OCI-LY7 (cell line): ENCODE data around the gene ESYT2. TPM values are rescaled to one million over a fixed set of nuclear protein-coding genes. Genes with fewer than 3 reads are reported as not detected.

Source experiments
- BruUV-seq: library from RNA; stranded (reverse); fragments of 400-500 nt; replicated peaks from 2 replicates; lab custom pipeline; 2021; lab: Mats Ljungman, UMichigan
- CTCF ChIA-PET: fragments of 300-600 bp; sonication (Branson Sonifier 250); formaldehyde crosslinking; loops from one replicate; lab custom pipeline; 2022; ENCODE audit warnings: antibody characterized with exemption; ENCODE audit not compliant: unreplicated experiment; lab: Charles Lee
- POLR2A ChIA-PET: fragments of 300-600 bp; sonication (Branson Sonifier 250); formaldehyde crosslinking; loops from one replicate; lab custom pipeline; 2022; ENCODE audit warnings: antibody characterized with exemption; lab: Charles Lee
- DNase-seq: peaks from one replicate; pipeline ENCODE4 v3.0.0-alpha.2; 2015; ENCODE audit warnings: low spot score
- H2AFZ ChIP-seq: fragments of 200-600 bp; sonication (generic), shearing (Covaris generic); 2 replicates; pipeline ENCODE4 v1.6.1; 2014; ENCODE audit warnings: mild to moderate bottlenecking, antibody characterized with exemption, low read length, moderate library complexity
- H3K27ac ChIP-seq: fragments of 200-600 bp; sonication (generic); 2 replicates; pipeline ENCODE4 v1.5.1; 2014; ENCODE audit warnings: mixed run types, low read depth, mild to moderate bottlenecking, moderate library complexity, low read length, inconsistent platforms; ENCODE audit not compliant: poor library complexity, severe bottlenecking
- H3K36me3 ChIP-seq: fragments of 200-600 bp; sonication (generic); 2 replicates; pipeline ENCODE4 v1.6.1; 2014; ENCODE audit warnings: mild to moderate bottlenecking, antibody characterized with exemption, low read length, moderate library complexity, mixed read lengths; ENCODE audit not compliant: insufficient read depth
- H3K4me1 ChIP-seq: fragments of 200-600 bp; sonication (generic); 2 replicates; pipeline ENCODE4 v1.5.1; 2014; ENCODE audit warnings: mild to moderate bottlenecking, low read length; ENCODE audit not compliant: insufficient read depth, poor library complexity, severe bottlenecking
- H3K4me2 ChIP-seq: fragments of 200-600 bp; sonication (generic); 2 replicates; pipeline ENCODE4 v1.6.1; 2014; ENCODE audit warnings: mild to moderate bottlenecking, low read length
- H3K4me3 ChIP-seq: fragments of 200-600 bp; sonication (generic); 2 replicates; pipeline ENCODE4 v1.5.1; 2014; ENCODE audit warnings: mild to moderate bottlenecking, low read depth, low read length; ENCODE audit not compliant: poor library complexity, severe bottlenecking
- H3K79me2 ChIP-seq: fragments of 200-600 bp; sonication (generic); 2 replicates; pipeline ENCODE4 v1.6.1; 2016; ENCODE audit warnings: low read depth, mild to moderate bottlenecking, low read length, moderate library complexity, mixed read lengths; ENCODE audit not compliant: insufficient read depth
- H3K9me2 ChIP-seq: fragments of 200-600 bp; sonication (generic); 2 replicates; pipeline ENCODE4 v1.6.1; 2016; ENCODE audit warnings: mild to moderate bottlenecking, low read length, mixed read lengths; ENCODE audit not compliant: insufficient read depth
- H3K9me3 ChIP-seq: fragments of 200-600 bp; sonication (generic); 2 replicates; pipeline ENCODE4 v1.6.1; 2014; ENCODE audit warnings: mild to moderate bottlenecking, mixed run types, low read length, mixed read lengths
- H4K20me1 ChIP-seq: fragments of 200-600 bp; sonication (generic); 2 replicates; pipeline ENCODE4 v1.6.1; 2014; ENCODE audit warnings: mild to moderate bottlenecking, antibody characterized with exemption, low read length, moderate library complexity, mixed read lengths; ENCODE audit not compliant: insufficient read depth
- CTCF ChIP-seq: fragments of 200-600 bp; sonication (generic); conservative IDR thresholded peaks from 2 replicates; pipeline ENCODE4 v1.5.1; 2014; ENCODE audit warnings: mild to moderate bottlenecking, antibody characterized with exemption, low read length, moderate library complexity, mixed read lengths
- EZH2phosphoT487 ChIP-seq: fragments of 200-600 bp; sonication (generic); IDR thresholded peaks from 2 replicates; pipeline ENCODE4 v1.6.1; 2018; ENCODE audit warnings: low read depth, borderline replicate concordance, mild to moderate bottlenecking, mixed run types, antibody characterized with exemption, low read length, moderate library complexity, mixed read lengths
- intact Hi-C: fragments of 100-400 bp; cut with micrococcal nuclease; formaldehyde crosslinking; loops from one replicate; pipeline ENCODE4 v1.10.0; 2022; ENCODE audit not compliant: unreplicated experiment
- total RNA-seq, 2 experiments: library from RNA; depleted of rRNA in 1 of 2; stranded (reverse); fragments of >200 nt in 1 of 2; shearing (Covaris generic) in 1 of 2; gene quantifications; 2 replicates each; pipeline ENCODE4 v1.2.3, GENCODE V29; 2014 to 2022

Gene ESYT2
- total RNA-seq, 2 experiments from 2014 or later: 24.2 to 33.7 TPM

GRCh38 chr7:158759749-158760444 lies 69.4 kb downstream of the ESYT2 start:
- no TSS peak for BruUV-seq
- TF ChIP-seq EZH2phosphoT487: no peak
- TF ChIP-seq CTCF: no peak
- CTCF ChIA-PET: no interaction called here
- POLR2A ChIA-PET: no interaction called here
- no peaks in the 10 kb centered on the region for H3K9me2 ChIP-seq
- intact Hi-C loops: no loop called here
- no peak overlapping the region for H3K27ac ChIP-seq
- H2AFZ ChIP-seq: no peak overlapping the region
- peaks cover 17% of the 10 kb centered on the region; the same call in 1 of the 2 replicates for H3K36me3 ChIP-seq
- H3K79me2 ChIP-seq: no peaks in the 10 kb centered on the region
- H3K4me3 ChIP-seq: no peak overlapping the region
- H4K20me1 ChIP-seq: no peaks in the 10 kb centered on the region
- no peaks in the 10 kb centered on the region for H3K4me1 ChIP-seq
- no peak overlapping the region for H3K4me2 ChIP-seq
- no peak for DNase-seq
- no peaks in the 10 kb centered on the region for H3K9me3 ChIP-seq

GRCh38 chr7:158759245-158759614 lies 70.1 kb downstream of the ESYT2 start:
- Histone ChIP-seq H3K4me2 (no peak overlapping the region), H3K9me3 (no peaks in the 10 kb centered on the region), H3K4me1 (no peaks in the 10 kb centered on the region), H3K36me3 (peaks cover 17% of the 10 kb centered on the region; the same call in 1 of the 2 replicates), H3K9me2 (no peaks in the 10 kb centered on the region), H4K20me1 (no peaks in the 10 kb centered on the region), H3K79me2 (no peaks in the 10 kb centered on the region), H2AFZ (no peak overlapping the region), H3K4me3 (no peak overlapping the region), H3K27ac (no peak overlapping the region)
- no peak for DNase-seq
- intact Hi-C loops: no loop called here
- ChIA-PET POLR2A (no interaction called here), CTCF (no interaction called here)
- BruUV-seq: no TSS peak
- TF ChIP-seq EZH2phosphoT487 (no peak), CTCF (no peak)

DNA sequence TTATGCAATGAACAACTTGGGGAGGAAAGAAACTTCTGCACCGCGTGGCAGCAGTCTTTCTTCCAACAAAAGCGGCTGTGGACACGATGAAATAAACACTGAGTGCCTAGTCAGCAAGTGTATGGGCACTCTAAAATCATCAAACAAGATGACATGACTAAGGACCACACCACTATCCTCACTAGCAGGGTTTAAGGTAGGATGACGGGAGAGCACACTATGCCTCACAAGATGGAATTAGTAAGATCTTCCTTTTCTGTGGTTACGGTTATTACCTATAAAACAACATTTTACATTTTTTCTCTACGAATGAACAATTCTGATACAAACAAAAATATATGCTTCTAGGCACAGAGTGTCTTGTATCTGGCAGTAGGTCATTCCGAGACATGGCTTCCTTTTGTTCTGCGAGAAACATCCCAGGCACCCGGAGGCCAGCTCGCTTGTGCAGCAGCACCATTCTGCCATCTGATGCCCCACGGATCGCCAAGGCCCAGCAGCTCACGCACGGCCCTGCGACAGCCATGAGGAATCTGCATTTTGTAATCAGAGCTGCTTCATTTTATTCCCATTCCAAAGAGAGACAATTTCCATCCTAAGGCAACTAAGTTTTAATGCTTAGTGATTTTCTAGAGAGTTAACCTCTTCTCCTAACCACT lies 70.6 kb downstream of the ESYT2 start:
- Histone ChIP-seq H4K20me1 (no peaks in the 10 kb centered on the region), H3K36me3 (peaks cover 17% of the 10 kb centered on the region; the same call in 1 of the 2 replicates), H3K79me2 (no peaks in the 10 kb centered on the region), H3K9me2 (no peaks in the 10 kb centered on the region), H3K4me1 (no peaks in the 10 kb centered on the region), H3K27ac (no peak overlapping the region), H3K9me3 (no peaks in the 10 kb centered on the region), H3K4me3 (no peak overlapping the region), H3K4me2 (no peak overlapping the region), H2AFZ (no peak overlapping the region)
- ChIA-PET POLR2A (no interaction called here), CTCF (no interaction called here)
- no peak for TF ChIP-seq EZH2phosphoT487
- no peak for TF ChIP-seq CTCF
- BruUV-seq: no TSS peak
- intact Hi-C loops: no loop called here
- no peak for DNase-seq
